ENCODE results near the gene APOO.
A peak's percentile ranks its signal among the peaks of the same experiment; 100 is the strongest.
"Not testable (repeated sequence)": the region's sequence is repeated elsewhere in the genome, so short reads cannot be mapped to it uniquely, and the experiment has no call there.

Gene APOO

DNA sequence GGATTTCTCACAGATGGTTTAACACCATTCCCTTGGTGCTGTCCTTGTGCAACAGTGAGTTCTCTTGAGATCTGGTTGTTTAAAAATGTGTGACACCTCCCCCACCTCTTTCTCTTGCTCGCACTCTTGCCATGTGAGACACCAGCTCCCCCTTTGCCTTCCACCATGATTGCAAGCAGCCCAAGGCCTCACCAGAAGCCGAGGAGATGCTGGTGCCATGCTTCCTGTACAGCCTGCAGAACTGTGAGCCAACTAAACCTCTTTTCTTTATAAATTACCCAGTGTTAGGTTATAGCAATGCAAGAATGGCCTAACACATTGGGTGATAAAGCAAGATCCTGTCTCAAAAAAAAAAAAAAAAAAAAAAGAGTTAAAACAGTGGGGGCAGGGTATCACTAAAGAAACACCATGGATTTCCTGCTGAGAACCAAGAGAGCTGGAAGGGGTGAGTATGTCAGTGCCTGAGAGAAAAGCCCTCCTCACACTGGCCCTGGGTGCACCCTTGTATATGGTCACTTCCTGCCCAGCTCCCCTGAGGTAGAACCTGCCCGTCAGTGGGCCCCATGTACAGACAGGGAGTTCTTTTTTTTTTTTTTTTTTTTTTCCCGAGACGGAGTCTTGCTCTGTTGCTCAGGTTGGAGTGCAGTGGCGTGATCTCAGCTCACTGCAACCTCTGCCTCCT lies 46.4 kb downstream of the APOO start:
- no peak for TF ChIP-seq CTCF (IDR thresholded peaks at IDR 0.05; ENCODE audit: low read length, missing control alignments)
- DNase-seq (ENCODE audit: low read depth) = no peak
- H3K4me3 ChIP-seq (replicated peaks; ENCODE audit: low read depth, low read length) = no peak overlapping the region

- not testable (repeated sequence) for H3K4me3 ChIP-seq (replicated peaks; ENCODE audit: low read depth, low read length); DNase-seq (ENCODE audit: low read depth)
Observed at GRCh38 chrX:23859238-23859637, 48.5 kb downstream of the APOO start.

DNA sequence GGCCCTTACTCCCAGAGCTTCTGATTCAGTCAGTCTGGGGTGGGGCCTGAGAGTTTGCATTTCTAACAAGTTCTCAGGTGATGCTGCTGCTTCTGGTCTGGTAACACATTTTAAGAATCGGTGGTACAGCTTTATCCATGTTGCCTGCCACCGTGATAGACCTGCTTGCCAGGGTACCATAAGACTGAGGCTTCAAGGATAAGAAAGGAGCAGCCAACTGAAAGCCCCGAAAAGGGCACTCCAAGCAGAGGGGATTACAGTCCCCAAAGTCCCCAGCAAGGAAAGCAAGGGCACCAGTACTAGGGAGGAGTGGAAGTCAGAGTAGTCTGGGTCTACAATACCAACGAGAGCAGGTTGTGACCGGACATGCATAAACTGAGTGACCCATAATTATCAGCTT lies 49.8 kb downstream of the APOO start:
- no peak for TF ChIP-seq CTCF (IDR thresholded peaks at IDR 0.05; ENCODE audit: low read length, missing control alignments)
- DNase-seq (ENCODE audit: low read depth) = no peak
- no peak overlapping the region for H3K4me3 ChIP-seq (replicated peaks; ENCODE audit: low read depth, low read length)

DNA sequence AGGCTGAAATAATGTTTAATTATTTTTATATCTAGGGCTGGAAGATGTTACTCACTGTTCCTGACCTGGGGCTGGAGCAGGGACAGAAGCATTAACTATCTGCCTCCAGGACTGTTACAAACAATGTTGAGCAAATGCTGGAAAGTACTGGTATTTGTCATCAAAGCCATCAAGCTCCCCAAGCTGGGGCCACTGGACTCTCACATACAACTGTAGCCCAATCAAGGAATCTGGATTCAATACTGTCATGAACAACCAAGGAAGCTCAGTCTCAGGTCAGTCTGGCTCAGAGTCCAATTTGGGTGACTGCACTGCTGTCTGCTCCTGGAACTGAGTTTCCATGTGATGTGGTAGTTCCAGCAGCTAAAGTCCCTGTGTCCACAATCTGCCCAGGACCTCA lies 50.4 kb downstream of the APOO start:
- H3K4me3 ChIP-seq (replicated peaks; ENCODE audit: low read depth, low read length) = no peak overlapping the region
- no peak for TF ChIP-seq CTCF (IDR thresholded peaks at IDR 0.05; ENCODE audit: low read length, missing control alignments)
- no peak for DNase-seq (ENCODE audit: low read depth)

GRCh38 chrX:23855569-23855968 lies 52.2 kb downstream of the APOO start:
- DNase-seq (ENCODE audit: low read depth) = no peak
- TF ChIP-seq CTCF (IDR thresholded peaks at IDR 0.05; ENCODE audit: low read length, missing control alignments) = no peak
- H3K4me3 ChIP-seq (replicated peaks; ENCODE audit: low read depth, low read length) = no peak overlapping the region

GRCh38 chrX:23854945-23855344 lies 52.8 kb downstream of the APOO start:
- peak; percentile 56 for DNase-seq (ENCODE audit: low read depth)
- no peak overlapping the region for H3K4me3 ChIP-seq (replicated peaks; ENCODE audit: low read depth, low read length)
- no peak for TF ChIP-seq CTCF (IDR thresholded peaks at IDR 0.05; ENCODE audit: low read length, missing control alignments)

- no peak for TF ChIP-seq CTCF (IDR thresholded peaks at IDR 0.05; ENCODE audit: low read length, missing control alignments)
- no peak for DNase-seq (ENCODE audit: low read depth)
- H3K4me3 ChIP-seq (replicated peaks; ENCODE audit: low read depth, low read length) = no peak overlapping the region
Observed at GRCh38 chrX:23854122-23854521, 53.6 kb downstream of the APOO start.
